Measurements from ENCODE around the gene WDR90. TPM values are rescaled to one million over a fixed set of nuclear protein-coding genes. Genes with fewer than 3 reads are reported as not detected.

The WDR90 gene
- total RNA-seq, 1 donor from 2014 or later: 50.0 TPM

- peaks cover 6 to 17% of the 10 kb centered on the region in 2 donors for H3K4me1 ChIP-seq
- peak overlapping the region; percentile 81 to 97 for H3K4me3 ChIP-seq
- intact Hi-C loops (cut with DNase I): loop anchor here (5.0 kb wide), 1 partner anchor 977 kb away; the partner anchor contains the start of genes CRAMP1 and IFT140
- H3K9me3 ChIP-seq: no peaks in the 10 kb centered on the region
- TF ChIP-seq CTCF (IDR thresholded peaks at IDR 0.05): no peak
- no peak overlapping the region for H3K27ac ChIP-seq
- DNase-seq (ENCODE audit: low spot score in 2 of 2): no peak
- H3K36me3 ChIP-seq: peaks cover 12 to 17% of the 10 kb centered on the region in 2 donors
- no peaks in the 10 kb centered on the region for H3K27me3 ChIP-seq
These were observed 14.2 kb upstream of the WDR90 start for GRCh38 chr16:634996-635395.

GRCh38 chr16:635573-636205 is 13.5 kb upstream of the WDR90 start:
- TF ChIP-seq CTCF (IDR thresholded peaks at IDR 0.05): no peak
- peak overlapping the region; percentile 81 to 97 for H3K4me3 ChIP-seq
- no peaks in the 10 kb centered on the region for H3K27me3 ChIP-seq
- H3K4me1 ChIP-seq: peaks cover 6 to 17% of the 10 kb centered on the region in 2 donors
- no peak for DNase-seq (ENCODE audit: low spot score in 2 of 2)
- peaks cover 12 to 17% of the 10 kb centered on the region in 2 donors for H3K36me3 ChIP-seq
- no peaks in the 10 kb centered on the region for H3K9me3 ChIP-seq
- peak overlapping the region; percentile 94 to 99 for H3K27ac ChIP-seq
- intact Hi-C loops (cut with DNase I): loop anchor here (1.0 to 5.0 kb wide), 5 partner anchors 25 to 977 kb away; partner anchors contain the start of genes CAPN15, CRAMP1, IFT140 and STUB1

- intact Hi-C loops (cut with DNase I): loop anchor here (1.0 to 5.0 kb wide), 6 partner anchors 13 to 976 kb away; partner anchors contain the start of genes CAPN15, CRAMP1, IFT140 and STUB1
- Histone ChIP-seq H3K4me3 (peak within 1 kb of the TSS; percentile 81 to 97), H3K4me1 (peaks cover 6 to 18% of the 10 kb centered on the region in 2 donors), H3K9me3 (no peaks in the 10 kb centered on the region), H3K36me3 (peaks cover 12 to 17% of the 10 kb centered on the region in 2 donors), H3K27ac (peak within 1 kb of the TSS; percentile 94 to 99), H3K27me3 (no peaks in the 10 kb centered on the region)
- peak in 1 of 3 experiments; percentile 12 for TF ChIP-seq CTCF (IDR thresholded peaks at IDR 0.05)
- DNase-seq (ENCODE audit: low spot score in 2 of 2): peak; percentile 80 to 98
These were observed 12.7 kb upstream of the WDR90 start, which contains the start of gene METTL26 for GRCh38 chr16:636206-637080. TSS of gene METTL26 (minus strand) at chr16:636305. CDS start at chr16:636290, 15 bp downstream.

- H3K4me3 ChIP-seq: peak overlapping the region; percentile 81 to 97
- no peak for TF ChIP-seq CTCF (IDR thresholded peaks at IDR 0.05)
- intact Hi-C loops (cut with DNase I): loop anchor here (1.0 to 5.0 kb wide), 5 partner anchors 12 to 975 kb away; partner anchors contain the start of genes CAPN15, CRAMP1, IFT140 and STUB1
- DNase-seq (ENCODE audit: low spot score in 2 of 2): no peak
- no peaks in the 10 kb centered on the region for H3K27me3 ChIP-seq
- H3K36me3 ChIP-seq: peaks cover 12 to 17% of the 10 kb centered on the region in 2 donors
- peak overlapping the region; percentile 94 to 99 for H3K27ac ChIP-seq
- H3K9me3 ChIP-seq: no peaks in the 10 kb centered on the region
- peaks cover 6 to 19% of the 10 kb centered on the region in 2 donors for H3K4me1 ChIP-seq
These were observed 11.8 kb upstream of the WDR90 start for GRCh38 chr16:637081-638018.
